WI38 (cell line): ENCODE measurements around the gene MAPKAP1.

Experiments
- H3K4me3 ChIP-seq: 2 replicates; pipeline ENCODE4 v1.5.1; 2011; ENCODE audit warnings: low read depth, mild to moderate bottlenecking, control low read depth, low read length
- TF ChIP-seq, protein P1 (sequence below): IDR thresholded peaks from 2 replicates; pipeline ENCODE4 v1.5.1; 2012; ENCODE audit warnings: low read depth, mild to moderate bottlenecking, control low read depth, low read length

MAPKAP1 gene

DNA sequence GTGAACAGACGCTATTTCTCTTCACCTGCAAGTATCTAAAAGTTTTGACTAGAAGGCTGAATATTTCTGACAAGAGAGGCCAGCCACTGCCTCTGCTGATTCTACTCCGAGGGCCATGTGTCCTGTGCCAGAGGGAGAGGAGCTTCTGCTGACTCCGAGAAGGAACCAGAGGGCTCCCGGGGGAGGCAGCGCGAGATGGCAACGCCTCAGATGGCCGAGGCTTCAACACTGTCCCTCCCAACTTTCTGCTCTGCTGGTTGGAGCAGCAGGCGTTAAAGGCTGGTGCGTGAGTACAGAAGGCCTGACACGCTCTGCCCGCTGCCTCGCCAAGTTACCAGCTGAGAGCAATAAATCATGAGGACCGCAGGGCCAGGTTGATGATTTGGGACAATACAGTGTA is 266.6 kb downstream of the MAPKAP1 start:
- H3K4me3 ChIP-seq, result no peak overlapping the region
- TF ChIP-seq, protein P1, sequence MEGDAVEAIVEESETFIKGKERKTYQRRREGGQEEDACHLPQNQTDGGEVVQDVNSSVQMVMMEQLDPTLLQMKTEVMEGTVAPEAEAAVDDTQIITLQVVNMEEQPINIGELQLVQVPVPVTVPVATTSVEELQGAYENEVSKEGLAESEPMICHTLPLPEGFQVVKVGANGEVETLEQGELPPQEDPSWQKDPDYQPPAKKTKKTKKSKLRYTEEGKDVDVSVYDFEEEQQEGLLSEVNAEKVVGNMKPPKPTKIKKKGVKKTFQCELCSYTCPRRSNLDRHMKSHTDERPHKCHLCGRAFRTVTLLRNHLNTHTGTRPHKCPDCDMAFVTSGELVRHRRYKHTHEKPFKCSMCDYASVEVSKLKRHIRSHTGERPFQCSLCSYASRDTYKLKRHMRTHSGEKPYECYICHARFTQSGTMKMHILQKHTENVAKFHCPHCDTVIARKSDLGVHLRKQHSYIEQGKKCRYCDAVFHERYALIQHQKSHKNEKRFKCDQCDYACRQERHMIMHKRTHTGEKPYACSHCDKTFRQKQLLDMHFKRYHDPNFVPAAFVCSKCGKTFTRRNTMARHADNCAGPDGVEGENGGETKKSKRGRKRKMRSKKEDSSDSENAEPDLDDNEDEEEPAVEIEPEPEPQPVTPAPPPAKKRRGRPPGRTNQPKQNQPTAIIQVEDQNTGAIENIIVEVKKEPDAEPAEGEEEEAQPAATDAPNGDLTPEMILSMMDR, result no peak

DNA sequence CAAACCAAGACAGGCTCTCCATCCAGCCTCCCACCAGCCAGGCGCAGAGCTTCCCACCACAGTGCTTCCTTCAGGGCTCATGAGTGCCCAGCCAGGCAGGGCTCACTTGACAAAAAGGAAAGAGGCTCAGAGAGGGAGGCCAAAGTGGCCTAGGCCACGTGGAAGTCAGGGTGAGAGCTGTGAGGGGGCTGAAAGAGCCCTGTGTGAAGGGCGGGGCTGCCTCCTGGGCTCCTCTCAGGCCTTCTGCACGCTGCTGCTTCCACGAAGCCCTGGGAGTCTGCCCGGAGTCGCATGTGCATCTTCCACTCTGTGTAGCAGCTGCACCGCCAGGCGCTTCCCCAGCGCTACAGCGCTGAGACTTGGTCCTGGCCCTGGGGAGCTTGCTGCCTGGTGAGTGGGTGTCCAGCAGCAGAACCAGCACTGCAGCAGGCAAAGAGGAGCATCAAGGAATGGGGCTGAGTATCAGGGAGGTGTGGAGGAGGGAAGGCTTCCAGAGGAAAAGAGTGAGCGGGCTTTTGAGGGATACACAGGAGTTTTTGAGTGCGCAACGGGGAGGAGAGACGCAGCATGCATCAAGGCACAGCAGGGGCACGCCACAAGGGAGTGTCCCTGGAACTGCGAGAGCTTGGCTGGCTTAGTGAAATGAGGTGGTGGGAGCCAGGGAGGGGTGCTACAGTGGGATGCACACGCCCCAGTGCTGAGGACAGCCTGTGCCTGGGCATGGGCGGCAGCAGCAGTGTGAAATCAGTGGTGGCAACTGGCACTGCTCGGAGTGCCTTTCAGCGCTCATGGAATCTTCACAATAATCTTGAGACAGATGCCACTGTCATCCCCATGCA is 267.4 kb downstream of the MAPKAP1 start:
- TF ChIP-seq, protein P1, result no peak
- no peak overlapping the region for H3K4me3 ChIP-seq

DNA sequence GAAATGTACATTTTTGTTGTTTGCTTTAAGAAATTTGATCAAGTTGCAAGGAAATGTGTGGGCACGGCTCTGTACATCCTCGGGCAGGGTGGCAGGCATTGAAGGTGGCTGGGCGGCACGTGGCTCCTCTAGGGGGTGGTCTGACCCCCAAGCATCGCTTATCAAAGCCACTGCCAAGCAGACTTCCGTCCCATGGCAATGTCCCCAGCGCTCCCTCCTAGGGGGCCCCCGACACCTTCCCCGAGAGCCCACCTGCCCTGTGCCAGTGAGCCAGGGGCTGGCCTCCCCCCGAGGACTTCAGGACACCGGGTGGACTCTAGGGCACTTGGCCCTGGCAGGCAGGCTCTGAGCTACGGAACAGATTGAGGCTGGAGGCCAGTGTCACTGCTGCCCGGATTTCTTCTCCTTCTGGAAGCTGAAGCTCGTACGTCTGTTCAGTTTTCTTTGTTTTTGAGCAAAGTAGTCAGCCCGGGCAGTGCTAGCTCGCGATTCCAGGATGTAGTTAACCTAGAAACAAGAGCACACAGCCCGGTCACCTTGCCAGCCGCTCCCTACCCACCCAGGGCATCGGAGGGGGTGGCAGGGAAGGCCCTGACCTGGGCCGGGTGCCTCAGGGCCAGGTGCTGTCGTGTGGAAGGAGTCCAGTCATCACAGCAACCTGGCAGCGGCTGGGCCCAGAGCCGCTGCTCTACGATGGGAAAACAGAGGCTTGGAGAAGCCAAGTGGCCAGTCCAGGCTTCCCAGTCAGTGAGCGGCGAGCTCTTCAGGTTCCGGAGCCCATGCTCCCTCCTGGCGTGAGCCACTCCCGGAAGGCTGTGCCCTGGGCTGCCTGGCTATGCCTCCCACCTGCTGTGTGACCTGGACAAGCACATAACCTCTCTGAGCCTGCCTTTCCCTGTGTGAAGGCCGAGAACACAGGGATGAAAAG is 268.2 kb downstream of the MAPKAP1 start:
- TF ChIP-seq, protein P1, result no peak
- H3K4me3 ChIP-seq, result no peak overlapping the region

DNA sequence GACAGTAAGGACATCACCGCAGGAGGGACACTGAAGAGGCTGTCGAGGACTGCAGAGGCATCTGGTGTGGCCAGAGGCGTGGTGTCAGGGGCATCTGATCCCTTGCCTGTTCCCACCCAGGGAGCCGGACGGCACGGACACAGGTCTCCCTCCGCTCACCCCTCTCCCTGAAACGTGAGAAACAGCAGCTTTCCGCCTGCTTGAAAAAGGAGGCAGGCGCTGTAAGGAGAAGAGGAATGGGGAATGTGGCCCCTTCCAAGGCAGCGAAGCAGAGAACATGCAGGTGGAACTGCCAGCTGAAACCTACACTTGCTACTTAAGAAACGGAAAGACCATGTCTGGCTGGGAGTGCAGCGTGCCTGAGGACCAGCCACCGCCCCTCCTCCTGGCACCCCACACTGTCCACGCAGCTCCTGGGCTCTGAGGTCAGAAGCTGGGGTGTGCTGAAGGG is 269.2 kb downstream of the MAPKAP1 start:
- TF ChIP-seq, protein P1, result no peak
- no peak overlapping the region for H3K4me3 ChIP-seq

DNA sequence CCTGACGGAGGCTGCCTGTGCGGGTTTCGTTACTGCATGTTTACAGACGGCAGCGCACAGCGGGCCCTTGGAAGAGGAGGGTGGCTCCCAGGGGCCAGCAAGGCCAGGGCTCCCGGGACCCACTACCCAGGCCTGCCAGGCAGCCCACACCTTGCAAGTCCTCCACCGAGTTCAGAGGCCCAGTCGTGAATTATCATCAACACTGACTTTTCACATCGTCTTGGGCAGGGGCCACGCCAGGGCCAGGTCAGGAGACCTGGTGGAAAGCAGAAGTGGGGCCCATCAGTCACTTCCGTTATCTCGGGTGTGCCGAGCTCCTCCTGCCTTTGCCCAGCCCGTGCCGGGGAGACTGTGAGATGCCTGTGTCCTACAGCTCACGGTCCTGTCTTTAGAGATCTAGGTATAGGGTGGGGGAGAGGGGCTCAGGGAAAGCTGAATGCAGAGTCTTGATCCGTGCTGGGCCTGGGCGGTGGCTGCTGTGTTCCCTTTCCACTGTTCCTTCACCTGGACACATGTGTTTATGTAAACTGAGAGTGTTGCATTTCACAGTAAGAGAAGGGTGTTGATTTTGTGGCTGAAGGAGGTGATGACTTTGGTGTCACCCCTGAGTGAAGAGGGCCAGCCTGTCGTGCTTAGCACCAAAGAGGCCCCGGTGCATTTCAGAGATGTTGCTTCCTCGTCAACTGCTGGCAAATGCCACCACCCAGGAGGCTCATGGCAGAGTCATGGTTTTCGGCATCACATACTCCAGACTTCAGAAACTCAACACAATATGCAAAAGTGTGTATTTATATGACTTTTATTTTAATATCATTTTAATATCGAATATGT is 270.2 kb downstream of the MAPKAP1 start:
- H3K4me3 ChIP-seq, result no peak overlapping the region
- TF ChIP-seq, protein P1, result no peak

DNA sequence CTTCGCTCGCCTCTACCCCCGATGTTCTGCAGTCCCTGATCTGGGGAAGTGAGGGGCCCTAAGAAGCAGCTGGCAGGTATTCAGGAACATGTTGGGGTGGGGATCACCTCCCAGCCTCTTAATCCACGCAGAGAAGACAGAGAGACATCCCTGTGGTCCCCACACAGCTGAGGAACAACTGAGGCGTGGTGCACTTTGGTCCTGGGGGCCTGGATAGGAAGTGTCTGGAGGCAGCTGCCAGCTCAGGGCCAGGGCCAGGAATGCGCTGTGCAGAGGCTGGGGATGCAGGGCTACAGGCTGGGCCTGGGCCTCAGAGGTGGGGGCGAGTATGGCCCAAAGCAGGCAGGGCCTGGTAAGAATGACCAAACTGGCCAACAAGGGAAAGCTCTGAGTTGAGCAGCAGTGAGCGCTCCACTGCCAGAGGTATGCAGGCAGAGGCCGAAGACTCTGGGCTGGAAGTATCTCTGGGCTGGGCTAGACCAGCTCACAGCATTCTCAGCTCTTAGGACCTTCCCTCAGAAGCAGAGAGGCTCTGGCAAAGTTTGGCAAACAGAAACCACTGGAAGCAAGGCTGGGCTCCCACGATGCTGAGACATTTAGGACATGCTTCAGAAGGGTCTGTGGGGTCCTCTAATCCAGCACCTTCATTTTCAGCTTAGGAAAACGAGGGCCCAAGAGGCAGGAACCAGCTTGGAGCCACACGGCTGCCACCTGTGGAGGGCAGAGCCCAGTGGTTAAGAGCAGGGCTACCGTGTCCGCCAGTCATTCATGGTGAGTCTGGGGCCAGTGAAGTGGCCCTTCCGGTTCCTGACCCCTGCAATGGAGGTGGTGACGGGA is 271.0 kb downstream of the MAPKAP1 start:
- TF ChIP-seq, protein P1, result no peak

More for the DNA sequence above, 271.0 kb downstream of the MAPKAP1 start:
- H3K4me3 ChIP-seq, result no peak overlapping the region
